Activated effector memory CD4-positive, alpha-beta T cell treated with Interleukin-2 at 50 U/mL for 16 hours (primary cell): ENCODE results near the gene IL13RA2.

ENCODE experiments used
- DNase-seq: peaks from one replicate; pipeline ENCODE4 v3.0.0-alpha.2; 2020

IL13RA2 gene

GRCh38 chrX:115017455-115017854 is at the start of gene IL13RA2:
Gene IL13RA2 (minus strand): TSS chrX:115017616. CDS start chrX:115017269, 347 bp downstream.
- DNase-seq, result no peak

- no peak for DNase-seq
These were observed 47.9 kb upstream of the IL13RA2 start for GRCh38 chrX:115065304-115065703.

GRCh38 chrX:115060013-115060412 is 42.6 kb upstream of the IL13RA2 start:
- DNase-seq, result no peak

- DNase-seq, result no peak
These were observed 40.9 kb upstream of the IL13RA2 start for GRCh38 chrX:115058276-115058675.

GRCh38 chrX:115054876-115055275 is 37.5 kb upstream of the IL13RA2 start:
- no peak for DNase-seq

DNA sequence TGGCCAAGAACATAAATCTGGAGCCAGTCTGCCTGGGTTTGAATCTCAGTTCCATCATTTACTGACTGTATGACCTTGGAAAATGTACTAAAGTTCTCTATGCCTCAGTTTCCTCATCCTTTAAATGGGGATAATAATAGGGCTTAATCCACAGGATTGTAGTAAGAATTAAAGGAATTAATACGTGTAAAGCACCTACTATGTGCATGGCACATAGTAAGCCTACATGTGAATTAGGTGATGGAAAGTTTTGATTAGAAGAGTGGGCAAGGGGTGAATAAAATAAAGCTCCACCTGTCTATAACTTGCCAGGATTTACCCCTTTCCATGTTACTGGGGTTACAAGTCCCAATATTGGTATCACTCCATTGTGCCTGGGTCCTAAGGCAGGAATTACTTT is 35.8 kb upstream of the IL13RA2 start:
- no peak for DNase-seq

DNA sequence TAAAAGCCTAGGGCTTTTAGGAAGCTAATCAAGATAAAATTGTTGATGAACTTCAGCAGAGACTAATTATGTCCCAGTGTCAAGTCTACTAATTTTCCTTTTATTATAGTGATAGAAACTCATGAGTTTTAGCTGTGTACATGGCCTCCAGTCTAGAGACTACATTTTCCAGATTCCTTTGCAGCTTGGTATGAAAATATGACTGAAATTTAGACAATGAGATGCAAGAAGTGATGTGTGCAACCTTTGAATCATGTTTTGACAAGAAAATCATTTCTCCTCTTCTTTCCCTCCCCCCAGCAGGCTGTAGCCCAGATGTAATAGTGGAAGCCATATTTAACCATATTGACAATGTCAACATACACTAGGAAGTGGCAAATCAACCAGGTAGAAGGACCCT is 30.3 kb upstream of the IL13RA2 start:
- no peak for DNase-seq

- DNase-seq, result no peak
These were observed 29.8 kb upstream of the IL13RA2 start for GRCh38 chrX:115047181-115047580.

DNA sequence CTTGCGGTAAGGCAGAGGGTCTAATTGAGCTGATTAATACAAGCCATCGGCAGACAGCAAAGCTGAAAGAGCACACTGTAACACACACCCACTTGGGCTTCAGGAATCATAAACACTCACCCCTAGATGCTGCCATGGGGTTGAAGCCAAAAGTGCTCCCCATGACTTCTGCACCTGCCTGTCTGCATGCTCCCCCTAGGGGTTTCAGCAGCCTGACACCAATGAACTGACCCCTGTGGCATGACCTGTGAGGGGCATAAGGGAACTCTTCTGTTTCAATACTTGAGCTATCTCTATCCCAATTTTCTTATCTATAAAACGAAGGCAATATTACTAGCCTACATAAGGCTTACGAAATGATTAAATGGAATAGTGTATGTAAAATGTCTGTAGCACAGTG is 23.0 kb upstream of the IL13RA2 start:
- no peak for DNase-seq

DNA sequence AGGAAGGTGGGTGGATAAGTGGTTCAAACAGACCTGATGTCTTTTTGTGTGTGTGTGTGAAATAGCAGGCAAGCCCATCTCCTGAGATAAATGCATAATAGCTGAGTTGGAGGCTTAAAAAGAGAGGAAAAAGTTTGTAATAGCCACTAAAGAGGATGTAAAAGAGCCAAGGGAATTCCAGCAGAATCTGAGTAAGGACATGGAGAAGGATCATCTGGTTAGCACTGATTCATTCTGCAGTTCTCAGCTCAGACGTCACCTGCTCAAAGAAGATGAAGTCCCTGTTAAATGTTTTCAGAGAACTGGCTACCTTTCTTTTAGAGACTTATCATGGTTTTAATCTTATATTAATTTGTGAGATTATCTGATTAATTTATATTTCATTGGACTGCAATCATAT is 21.0 kb upstream of the IL13RA2 start:
- DNase-seq, result no peak

DNA sequence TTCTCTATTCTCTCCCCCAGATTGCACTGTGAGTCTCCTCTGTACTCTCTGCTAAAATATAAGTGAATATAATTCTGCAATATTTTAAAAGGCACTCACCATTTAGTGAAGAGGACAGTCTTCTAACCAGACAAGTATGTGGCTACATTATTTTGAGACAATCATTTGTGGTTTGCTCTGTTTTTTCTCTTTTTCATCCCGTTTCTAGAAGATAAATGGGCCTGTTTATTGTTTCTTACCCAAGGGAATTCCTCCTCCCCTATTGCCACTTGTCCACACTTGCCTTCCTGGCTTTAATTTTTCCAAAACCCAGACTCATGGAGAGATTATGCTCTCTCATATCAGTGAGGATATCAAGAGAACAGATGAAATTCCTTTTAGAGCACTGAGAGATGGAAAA is 18.6 kb upstream of the IL13RA2 start:
- DNase-seq, result no peak

GRCh38 chrX:115031989-115032388 is 14.6 kb upstream of the IL13RA2 start:
- no peak for DNase-seq

- DNase-seq, result no peak
These were observed 13.2 kb upstream of the IL13RA2 start for GRCh38 chrX:115030625-115031024.

- no peak for DNase-seq
These were observed 12.6 kb upstream of the IL13RA2 start for GRCh38 chrX:115029869-115030570.

DNA sequence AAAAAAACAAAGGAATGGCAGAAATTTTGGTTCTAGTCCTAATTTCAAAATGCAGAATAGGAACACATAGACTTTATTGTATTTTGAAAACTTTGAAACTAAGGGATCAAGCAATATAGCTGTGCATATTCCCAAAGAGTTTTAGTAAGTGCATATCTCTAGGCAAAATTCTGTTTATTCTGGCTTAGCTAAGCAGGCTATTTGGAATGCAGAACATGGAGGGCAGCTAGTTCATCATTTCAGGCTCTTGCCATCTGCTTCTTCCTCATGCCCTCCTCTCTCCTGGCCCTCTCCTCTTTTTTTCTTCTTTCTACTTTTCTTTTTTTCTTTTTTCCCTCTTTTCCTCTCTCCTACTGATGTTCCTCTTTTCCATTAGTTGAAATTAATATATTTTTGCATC is 12.0 kb upstream of the IL13RA2 start:
- no peak for DNase-seq

DNA sequence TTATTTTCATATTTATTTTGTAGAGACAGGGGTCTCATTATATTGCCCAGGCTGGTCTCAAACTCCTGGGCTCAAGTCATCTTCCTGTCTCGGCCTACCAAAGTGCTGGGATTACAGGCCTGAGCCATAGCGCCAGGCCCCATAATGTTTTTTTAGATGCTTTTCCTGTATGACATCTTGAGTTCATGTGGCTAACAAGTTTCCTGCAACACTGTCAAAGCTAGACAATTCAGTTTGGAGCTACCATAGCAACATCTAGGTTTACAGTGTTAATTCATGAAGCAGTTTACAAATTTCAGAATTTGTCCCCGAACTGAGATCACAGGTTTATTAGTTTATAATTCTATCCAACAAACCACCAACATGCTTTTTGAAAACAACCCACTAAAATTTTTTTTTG is 6.4 kb upstream of the IL13RA2 start:
- no peak for DNase-seq

DNA sequence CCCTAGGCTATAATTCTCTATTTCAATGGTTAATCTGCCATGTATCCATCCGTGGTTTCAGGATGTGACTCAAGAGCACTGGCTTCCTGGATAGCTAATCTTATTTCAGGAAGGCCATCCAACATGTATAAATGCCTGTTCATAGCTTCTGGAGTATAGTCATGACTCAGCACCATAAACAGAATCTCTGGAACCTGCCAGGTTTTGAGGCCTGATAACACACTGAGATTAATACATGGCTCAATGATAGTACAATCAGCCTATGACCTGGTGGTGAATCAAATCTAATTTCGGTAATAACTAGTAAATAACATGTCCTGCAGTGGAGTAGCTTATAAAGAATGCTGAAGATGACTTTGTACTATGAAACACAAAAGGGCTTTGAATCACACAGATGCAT is 5.7 kb upstream of the IL13RA2 start:
- DNase-seq, result no peak

DNA sequence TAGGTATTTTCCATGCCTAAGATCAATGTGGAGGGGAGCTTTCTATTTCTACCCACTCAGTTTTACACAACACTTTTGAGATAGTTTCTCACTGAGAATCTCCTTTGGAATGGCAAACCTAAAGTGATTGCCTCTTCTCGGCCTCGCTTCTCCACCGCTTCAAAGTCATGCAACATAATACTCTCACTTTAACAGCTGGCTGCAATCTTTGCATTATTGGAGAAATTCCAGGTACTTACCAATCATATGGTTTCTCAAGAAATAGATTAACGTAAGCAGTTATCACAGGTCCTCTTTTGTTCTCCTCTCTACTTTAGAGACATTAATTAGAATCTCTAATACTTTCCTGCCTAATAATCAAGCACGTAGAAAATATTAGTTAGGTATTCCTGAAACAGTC is 3.7 kb upstream of the IL13RA2 start:
- no peak for DNase-seq

GRCh38 chrX:115018944-115019343 is 1.5 kb upstream of the IL13RA2 start:
- no peak for DNase-seq

GRCh38 chrX:115018040-115018647 is 728 bp upstream of the IL13RA2 start:
- DNase-seq, result no peak

DNA sequence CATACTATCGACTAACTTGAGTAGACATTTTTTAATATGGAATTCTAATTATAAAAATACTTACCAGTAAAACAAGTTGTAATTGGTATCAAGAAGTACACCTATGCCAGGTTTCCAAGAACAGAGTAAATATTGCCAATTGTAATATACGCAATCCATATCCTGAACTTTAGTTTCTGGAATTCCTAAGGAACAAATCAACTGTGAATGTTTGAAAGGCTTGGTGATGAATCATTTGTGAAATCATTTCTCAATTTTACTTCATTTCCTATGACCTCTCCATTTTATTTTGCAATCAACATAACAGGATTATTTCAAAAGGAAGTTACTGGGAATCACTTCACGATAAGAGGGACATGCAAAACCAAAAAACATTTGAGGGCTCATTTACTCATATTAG is 3.7 kb downstream of the IL13RA2 start:
- no peak for DNase-seq

- no peak for DNase-seq
These were observed 6.0 kb downstream of the IL13RA2 start for GRCh38 chrX:115011428-115011827.

DNA sequence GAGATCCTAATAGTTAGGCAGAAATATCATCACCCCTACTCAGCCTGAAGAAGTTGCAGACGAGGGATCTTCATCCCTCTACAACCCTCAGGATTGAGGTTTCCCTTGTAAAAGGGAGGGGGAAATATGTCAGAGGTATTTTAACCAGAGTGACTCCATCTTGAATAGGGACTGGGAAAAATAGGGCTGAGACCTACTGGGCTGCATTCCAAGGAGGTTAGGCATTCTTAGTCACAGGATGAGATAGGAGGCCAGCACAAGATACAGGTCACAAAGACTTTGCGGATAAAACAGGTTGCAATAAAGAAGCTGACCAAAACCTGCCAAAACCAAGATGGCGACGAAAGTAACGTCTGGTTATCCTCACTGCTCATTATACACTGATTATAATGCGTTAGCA is 17.5 kb downstream of the IL13RA2 start:
- no peak for DNase-seq

DNA sequence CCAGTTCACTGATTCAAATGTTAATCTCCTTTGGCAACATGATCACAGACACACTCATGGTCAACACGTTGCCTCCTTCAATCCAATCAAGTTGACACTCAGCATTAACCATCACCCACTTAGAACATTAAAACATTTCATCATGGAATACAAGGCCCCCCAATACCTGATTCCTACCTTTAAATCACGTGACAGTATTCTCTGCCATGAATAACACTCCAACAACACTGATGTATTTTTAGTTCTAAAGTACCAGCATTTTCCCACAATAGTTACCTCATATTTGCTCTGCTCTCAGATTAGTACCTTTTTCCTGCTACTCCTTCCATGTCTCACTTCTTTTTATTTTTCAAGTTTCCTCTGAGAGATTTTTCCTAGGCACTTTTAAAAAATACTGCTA is 19.6 kb downstream of the IL13RA2 start:
- DNase-seq, result no peak

GRCh38 chrX:114985967-114986592 is 31.3 kb downstream of the IL13RA2 start:
- no peak for DNase-seq
